ENCODE data around the gene NIPSNAP3A.
A peak's percentile ranks its signal among the peaks of the same experiment; 100 is the strongest.
"Not testable (repeated sequence)": the region's sequence is repeated elsewhere in the genome, so short reads cannot be mapped to it uniquely, and the experiment has no call there.

The NIPSNAP3A gene

GRCh38 chr9:104747565-104748358 is at the start of gene NIPSNAP3A:
Gene NIPSNAP3A (plus strand): TSS chr9:104747683. CDS start chr9:104747793, 110 bp downstream.
- DNase-seq, result peak; percentile 87 to 94

GRCh38 chr9:104700306-104700705 is 47.2 kb upstream of the NIPSNAP3A start:
- no peak for DNase-seq

DNA sequence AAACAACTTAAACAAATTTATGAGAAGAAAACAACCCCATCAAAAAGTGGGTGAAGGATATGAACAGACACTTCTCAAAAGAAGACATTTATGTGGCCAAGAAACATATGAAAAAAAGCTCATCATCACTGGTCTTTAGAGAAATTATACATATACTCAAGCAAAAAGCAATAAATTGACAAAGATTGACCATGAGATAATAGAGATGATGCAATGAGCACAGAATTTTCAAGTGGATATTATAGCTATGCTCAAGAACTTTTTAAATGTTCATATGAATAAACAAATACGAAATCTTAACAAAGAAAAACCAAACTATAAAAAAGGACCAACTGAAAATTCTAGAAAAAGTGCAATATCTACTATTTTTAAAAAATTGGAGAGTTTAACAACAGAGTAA is 38.7 kb upstream of the NIPSNAP3A start:
- DNase-seq, result not testable (repeated sequence)

DNA sequence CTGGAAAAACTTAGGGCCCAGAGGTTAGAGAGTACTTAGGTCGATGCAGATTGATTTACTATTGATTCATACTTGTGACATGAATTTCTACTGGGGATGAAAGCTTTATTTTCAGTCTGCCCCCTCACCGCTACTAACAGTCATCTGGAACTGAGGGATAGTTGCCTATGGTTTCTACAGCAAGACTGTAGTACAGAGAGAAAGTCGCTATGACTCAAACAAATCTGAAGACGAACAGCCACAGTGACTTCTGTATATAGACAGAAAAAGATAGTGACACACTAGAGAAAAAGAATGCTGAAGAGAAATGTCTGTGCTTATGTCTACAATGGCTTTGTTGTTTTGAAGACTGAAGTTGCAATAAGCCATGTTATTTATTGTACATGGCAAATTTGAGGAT is 35.9 kb upstream of the NIPSNAP3A start:
- no peak for DNase-seq

DNA sequence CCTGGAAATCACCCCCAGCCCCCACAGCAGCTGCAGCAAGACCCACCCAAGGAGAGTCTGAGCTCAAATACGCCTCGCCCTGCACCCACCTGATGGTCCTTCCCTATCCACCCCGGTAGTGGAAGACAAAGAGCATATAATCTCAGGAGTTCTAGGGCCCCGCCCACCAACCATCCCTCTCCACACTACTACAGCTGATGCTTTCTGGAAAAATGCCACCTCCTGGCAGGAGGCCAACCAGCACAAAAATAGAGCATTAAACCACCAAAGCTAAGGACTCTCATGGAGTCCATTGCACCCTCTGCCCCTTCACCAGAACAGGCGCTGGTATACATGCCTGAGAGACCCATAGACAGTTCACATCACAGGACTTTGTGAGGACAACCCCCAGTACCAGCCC is 22.5 kb upstream of the NIPSNAP3A start:
- no peak for DNase-seq

DNA sequence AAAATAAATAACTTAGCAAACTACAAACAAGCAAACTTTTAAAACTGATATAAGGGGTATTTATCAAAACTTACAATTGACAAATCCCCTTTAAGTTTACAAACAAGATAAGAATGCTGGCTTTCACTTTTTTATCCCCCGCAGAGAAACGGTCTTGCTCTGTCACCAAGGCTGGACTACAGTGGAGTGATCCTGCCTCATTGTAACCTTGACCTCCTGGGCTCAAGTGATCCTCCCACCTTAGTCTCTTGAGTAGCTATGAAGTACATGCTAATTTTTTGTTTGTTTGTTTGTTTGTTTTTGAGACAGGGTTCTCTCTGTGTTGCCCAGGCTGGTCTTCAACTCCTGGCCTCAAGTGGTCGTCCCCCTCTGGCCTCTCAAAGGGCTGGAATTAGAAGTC is 9.0 kb upstream of the NIPSNAP3A start:
- DNase-seq, result no peak

GRCh38 chr9:104740621-104741020 is 6.9 kb upstream of the NIPSNAP3A start:
- peak in 1 of 2 donors; percentile 11 for DNase-seq

DNA sequence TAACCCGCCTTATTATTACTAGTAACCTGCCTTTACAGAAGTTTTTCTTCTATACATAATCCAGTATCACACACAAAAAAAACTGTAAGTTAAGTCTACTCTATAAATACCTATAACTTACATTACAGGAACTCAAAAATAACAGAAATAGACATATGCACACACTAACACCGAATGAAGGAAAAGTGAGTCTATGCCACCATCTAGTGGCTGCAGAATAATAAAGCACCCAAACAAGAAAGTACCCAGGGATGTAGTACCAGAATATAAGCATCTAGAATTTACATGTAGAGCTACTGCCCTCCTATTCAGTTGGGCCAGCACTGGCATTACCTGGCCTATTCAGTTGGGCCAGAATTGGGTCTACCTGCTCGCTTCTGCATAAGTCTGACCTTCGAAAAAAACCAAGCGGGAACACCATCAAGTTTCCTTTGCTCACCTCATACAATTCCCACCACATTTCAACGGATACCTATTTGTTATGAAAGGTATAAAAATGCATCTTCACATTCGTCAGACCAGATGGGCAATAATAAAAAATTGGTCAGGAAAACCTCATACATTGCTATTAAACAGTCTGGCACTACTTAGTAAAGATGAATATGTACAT is 4.0 kb upstream of the NIPSNAP3A start:
- DNase-seq, result peak in 1 of 2 donors; percentile 83

DNA sequence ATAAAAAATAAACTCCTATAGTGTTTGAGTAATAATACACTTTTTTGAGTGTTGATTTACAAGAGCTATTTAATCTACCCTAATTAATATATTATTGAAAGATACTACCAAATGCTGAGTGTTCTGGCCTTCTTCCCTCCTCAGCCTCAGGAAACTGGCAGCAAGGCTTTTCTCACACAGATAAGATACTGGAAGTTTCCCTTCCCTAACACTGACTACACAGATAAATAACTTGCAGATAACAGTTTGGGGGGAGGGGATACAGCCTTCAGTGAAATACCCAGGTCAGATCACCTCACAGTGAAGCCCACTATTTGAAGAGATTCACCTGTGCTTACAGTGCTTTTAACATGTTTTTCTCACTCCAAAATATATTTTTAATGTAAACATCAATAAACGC is 1.6 kb upstream of the NIPSNAP3A start:
- no peak for DNase-seq

DNA sequence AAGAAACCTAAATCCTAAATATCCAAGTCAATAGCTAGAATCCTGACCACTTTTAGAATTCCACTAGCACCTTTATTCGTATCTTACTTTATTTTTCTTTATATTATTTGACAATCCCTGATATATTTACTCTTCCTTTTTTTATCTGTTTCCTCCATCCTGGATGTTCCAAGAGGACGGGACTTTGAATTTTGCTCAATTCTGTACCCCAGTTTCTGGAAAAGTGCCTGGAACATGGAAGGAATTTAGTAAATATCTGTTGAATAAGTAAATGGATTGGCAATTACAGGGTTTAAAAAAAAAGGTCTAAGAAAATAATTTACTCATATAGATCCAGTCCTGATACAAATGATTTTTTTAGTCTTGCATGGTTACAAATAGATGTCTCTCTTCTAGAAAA is 1.2 kb upstream of the NIPSNAP3A start:
- DNase-seq, result no peak

DNA sequence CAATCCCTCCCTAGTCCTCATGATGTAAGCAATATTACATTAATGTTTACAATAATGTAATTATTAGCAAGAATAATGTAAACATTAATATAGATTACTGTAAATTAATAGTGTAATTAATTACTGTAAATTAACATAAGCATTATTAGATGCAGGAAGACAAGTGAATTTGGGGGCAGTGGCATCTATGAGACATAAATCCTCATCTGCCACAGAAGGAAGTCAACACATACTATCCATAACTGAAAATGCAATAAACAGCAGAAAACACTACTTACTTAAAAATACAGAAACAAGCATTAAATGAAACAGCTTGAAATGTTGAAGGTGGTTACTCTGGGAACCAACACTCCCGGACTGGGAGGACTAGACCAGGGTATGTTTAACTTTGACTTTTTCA is 685 bp upstream of the NIPSNAP3A start:
- no peak for DNase-seq

DNA sequence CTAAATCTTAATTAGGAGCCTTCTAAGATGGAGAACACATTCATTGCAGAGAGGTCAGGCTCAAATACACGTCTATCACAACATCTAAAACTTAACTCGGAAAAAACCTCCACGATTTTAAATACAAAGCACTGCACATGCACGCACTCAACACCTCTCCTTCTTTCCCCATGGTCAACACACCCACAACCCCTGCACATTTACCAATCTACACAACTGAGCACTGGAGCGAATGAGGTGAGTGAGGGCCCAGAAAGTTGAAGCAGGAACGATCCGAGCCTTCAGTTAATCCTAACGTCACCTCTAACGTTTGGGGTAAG is 278 bp upstream of the NIPSNAP3A start:
- DNase-seq, result no peak

GRCh38 chr9:104748359-104749031 is 1.0 kb downstream of the NIPSNAP3A start:
- DNase-seq, result no peak

- DNase-seq, result peak in 1 of 2 donors; percentile 54
Measured at GRCh38 chr9:104750185-104750767, 2.8 kb downstream of the NIPSNAP3A start.

GRCh38 chr9:104758974-104759373 is 11.5 kb downstream of the NIPSNAP3A start:
- no peak for DNase-seq

GRCh38 chr9:104765138-104765537 is 17.7 kb downstream of the NIPSNAP3A start:
- DNase-seq, result no peak

DNA sequence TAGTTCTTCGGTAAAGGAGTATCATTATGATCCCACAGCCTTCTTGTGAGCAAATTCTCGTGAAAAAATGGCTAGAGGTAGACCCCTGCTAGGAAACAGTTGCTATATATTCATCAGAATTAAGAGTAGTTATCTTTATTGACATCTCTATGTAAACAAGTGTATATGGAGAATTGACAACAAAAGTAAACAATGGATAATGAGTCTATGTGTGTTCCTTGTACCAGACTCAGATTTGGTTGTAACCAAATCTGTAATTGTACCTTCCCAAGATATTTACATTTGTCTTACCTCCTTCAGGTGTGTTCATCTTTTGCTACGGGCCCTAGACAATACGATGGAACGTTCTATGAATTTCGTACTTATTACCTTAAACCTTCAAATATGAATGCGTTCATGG is 18.5 kb downstream of the NIPSNAP3A start:
- DNase-seq, result no peak

- no peak for DNase-seq
Measured at GRCh38 chr9:104767507-104767906, 20.0 kb downstream of the NIPSNAP3A start.

DNA sequence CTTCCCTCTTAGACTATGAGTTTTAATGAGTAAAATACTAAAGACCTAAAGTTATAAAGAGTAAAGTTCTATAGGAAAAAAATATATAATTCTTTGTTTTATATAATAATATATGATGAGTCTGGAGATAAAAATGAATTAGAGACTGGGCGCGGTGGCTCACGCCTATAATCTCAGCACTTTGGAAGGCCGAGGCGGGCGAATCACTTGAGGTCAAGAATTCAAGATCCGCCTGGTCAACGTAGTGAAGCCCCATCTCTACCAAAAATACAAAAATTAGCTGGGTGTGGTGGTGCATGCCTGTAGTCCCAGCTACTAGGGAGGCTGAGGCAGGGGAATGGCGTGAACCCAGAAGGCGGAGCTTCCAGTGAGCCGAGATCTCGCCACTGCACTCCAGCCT is 21.5 kb downstream of the NIPSNAP3A start:
- DNase-seq, result not testable (repeated sequence)

DNA sequence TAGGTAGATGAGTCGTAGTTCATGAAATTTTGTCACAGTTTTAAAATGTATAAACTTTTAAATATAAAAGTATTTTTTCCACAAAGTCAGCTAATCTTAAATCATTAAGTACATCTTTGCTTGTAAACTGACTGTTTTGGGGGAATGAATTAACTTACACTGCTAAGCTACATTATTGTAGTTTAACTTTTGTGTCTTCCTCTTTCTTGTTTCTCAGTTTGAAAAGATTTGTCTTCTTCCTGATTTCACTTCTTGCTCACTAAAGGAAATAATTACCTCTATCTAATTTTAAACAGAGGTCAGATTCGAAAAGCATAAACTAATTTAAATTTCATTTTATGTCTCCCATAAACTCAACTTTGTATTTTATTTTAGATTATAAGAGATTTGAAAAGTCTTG is 22.2 kb downstream of the NIPSNAP3A start:
- peak in 1 of 2 donors; percentile 13 for DNase-seq

DNA sequence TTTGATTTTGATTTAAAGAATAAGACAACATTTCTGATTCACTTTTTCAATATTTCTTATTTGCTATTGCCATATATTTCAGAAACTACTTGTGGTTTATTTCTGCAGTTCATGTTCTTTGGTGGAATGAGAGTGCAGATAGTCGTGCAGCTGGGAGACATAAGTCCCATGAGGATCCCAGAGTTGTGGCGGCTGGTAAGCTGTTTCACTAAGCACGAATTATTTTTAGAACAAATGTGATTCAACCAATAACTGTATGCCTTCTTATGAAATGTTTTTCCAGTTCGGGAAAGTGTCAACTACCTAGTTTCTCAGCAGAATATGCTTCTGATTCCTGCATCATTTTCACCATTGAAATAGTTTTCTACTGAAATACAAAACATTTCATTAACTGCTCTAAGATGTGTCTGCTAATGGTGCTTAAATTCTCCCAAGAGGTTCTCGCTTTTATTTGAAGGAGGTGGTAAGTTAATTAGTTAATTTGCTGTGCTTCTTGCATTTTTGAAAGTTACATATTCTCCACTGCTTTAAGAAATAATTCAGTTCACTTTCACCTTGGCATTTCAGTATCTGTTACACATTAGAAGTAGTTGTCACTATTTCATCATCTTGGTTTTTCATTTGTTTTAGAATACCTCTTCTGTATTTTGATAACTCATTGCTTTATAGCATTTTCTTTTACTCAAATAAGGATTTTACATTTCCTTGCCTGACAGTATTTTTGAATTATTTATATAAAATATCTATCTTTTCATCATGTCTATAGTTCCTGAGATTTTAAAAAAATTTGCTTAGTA is 25.4 kb downstream of the NIPSNAP3A start:
- no peak for DNase-seq

DNA sequence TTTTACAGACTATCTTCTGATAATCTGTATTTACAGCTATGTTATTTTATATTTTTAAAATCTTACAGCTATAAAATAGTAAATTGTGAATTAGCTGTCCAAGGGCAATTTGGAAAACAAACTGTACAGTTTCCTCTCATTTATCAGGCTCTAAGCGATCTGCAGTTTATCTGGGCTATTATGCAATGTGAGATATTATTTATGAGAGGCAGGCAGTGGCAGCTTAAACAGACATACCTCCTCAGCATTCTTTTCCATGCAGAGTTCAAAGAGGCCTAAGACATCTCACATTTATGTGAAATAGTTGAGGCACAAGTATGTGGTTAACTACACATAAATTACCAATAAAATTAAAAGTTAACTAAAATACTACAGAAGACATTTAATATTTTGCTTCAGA is 26.6 kb downstream of the NIPSNAP3A start:
- no peak for DNase-seq

Measured in bone marrow (tissue), 2 donors.